A673 (cell line): ENCODE data around the gene FNBP1. TPM values are rescaled to one million over a fixed set of nuclear protein-coding genes. Genes with fewer than 3 reads are reported as not detected.
A peak's percentile ranks its signal among the peaks of the same experiment; 100 is the strongest.
"Not testable (repeated sequence)": the region's sequence is repeated elsewhere in the genome, so short reads cannot be mapped to it uniquely, and the experiment has no call there.

Experiments
- BruUV-seq: library from RNA; stranded (reverse); fragments of 400-500 nt; replicated peaks from 2 replicates; lab custom pipeline; 2021; lab: Mats Ljungman, UMichigan
- CTCF ChIA-PET: fragments of 300-600 bp; sonication (Branson Sonifier 250); formaldehyde crosslinking; loops from one replicate; lab custom pipeline; 2022; ENCODE audit warnings: antibody characterized with exemption; lab: Charles Lee
- POLR2A ChIA-PET: fragments of 300-600 bp; sonication (Branson Sonifier 250); formaldehyde crosslinking; loops from one replicate; lab custom pipeline; 2022; ENCODE audit warnings: antibody characterized with exemption; ENCODE audit not compliant: low non-redundant PET; lab: Charles Lee
- DNase-seq: peaks from one replicate; pipeline ENCODE4 v3.0.0-alpha.2; 2015; ENCODE audit warnings: low spot score
- H3K27ac ChIP-seq: fragments of 200-600 bp; sonication (generic); 2 replicates; pipeline ENCODE4 v1.5.1; 2016; ENCODE audit warnings: mixed run types, low read depth, mild to moderate bottlenecking, mixed read lengths, antibody characterized with exemption, low read length; ENCODE audit not compliant: poor library complexity, severe bottlenecking
- H3K27me3 ChIP-seq: fragments of 200-600 bp; sonication (generic); replicated peaks from 2 replicates; pipeline ENCODE4 v1.6.1; 2017; ENCODE audit warnings: mixed run types, low read depth, mild to moderate bottlenecking, mixed read lengths, antibody characterized with exemption, low read length; ENCODE audit not compliant: insufficient read depth, poor library complexity
- H3K36me3 ChIP-seq: fragments of 200-600 bp; sonication (generic); 2 replicates; pipeline ENCODE4 v1.6.1; 2016; ENCODE audit warnings: mixed run types, mild to moderate bottlenecking, mixed read lengths, antibody characterized with exemption, low read length; ENCODE audit not compliant: insufficient read depth, poor library complexity, severe bottlenecking
- H3K4me1 ChIP-seq: fragments of 200-600 bp; sonication (generic); 2 replicates; pipeline ENCODE4 v1.6.1; 2017; ENCODE audit warnings: mixed run types, mild to moderate bottlenecking, mixed read lengths, antibody characterized with exemption, low read length; ENCODE audit not compliant: insufficient read depth, poor library complexity, severe bottlenecking
- H3K4me3 ChIP-seq: fragments of 200-600 bp; sonication (generic); 2 replicates; pipeline ENCODE4 v1.5.1; 2016; ENCODE audit warnings: low read depth, mixed run types, mild to moderate bottlenecking, mixed read lengths, low read length; ENCODE audit not compliant: poor library complexity, severe bottlenecking
- H3K9me3 ChIP-seq: fragments of 200-600 bp; sonication (generic); 2 replicates; pipeline ENCODE4 v1.6.1; 2016; ENCODE audit warnings: mixed run types, low read depth, mild to moderate bottlenecking, mixed read lengths, antibody characterized with exemption, low read length; ENCODE audit not compliant: poor library complexity, severe bottlenecking
- CTCF ChIP-seq: fragments of 300-800, 200-600 bp; sonication (generic); conservative IDR thresholded peaks from 2 replicates; pipeline ENCODE4 v1.5.1; 2017; ENCODE audit warnings: low read depth, mild to moderate bottlenecking, antibody characterized with exemption, low read length, moderate library complexity, mixed read lengths
- EZH2 ChIP-seq: fragments of 200-600 bp; sonication (generic); IDR thresholded peaks from 2 replicates; pipeline ENCODE4 v1.6.1; 2017; ENCODE audit warnings: borderline replicate concordance, low read depth, mild to moderate bottlenecking, mixed read lengths, antibody characterized with exemption, low read length; ENCODE audit not compliant: poor library complexity, severe bottlenecking
- intact Hi-C: fragments of 100-400 bp; cut with micrococcal nuclease; formaldehyde crosslinking; loops from one replicate; pipeline ENCODE4 v1.10.0; 2022; ENCODE audit not compliant: unreplicated experiment
- total RNA-seq: library from RNA; stranded (reverse); gene quantifications from 2 replicates; pipeline ENCODE4 v1.2.3, GENCODE V29; 2021

Gene FNBP1
- total RNA-seq, 1 experiment from 2014 or later: 200 TPM

GRCh38 chr9:129988607-129989361 is 54.2 kb downstream of the FNBP1 start:
- no peak for TF ChIP-seq CTCF
- no peak for TF ChIP-seq EZH2
- H3K4me1 ChIP-seq: peaks cover 15% of the 10 kb centered on the region
- POLR2A ChIA-PET: no interaction called here
- DNase-seq: no peak
- H3K36me3 ChIP-seq: peaks cover 12% of the 10 kb centered on the region
- CTCF ChIA-PET: no interaction called here
- H3K27me3 ChIP-seq: no peaks in the 10 kb centered on the region
- no peak overlapping the region for H3K27ac ChIP-seq
- BruUV-seq: no TSS peak
- H3K9me3 ChIP-seq: no peaks in the 10 kb centered on the region
- H3K4me3 ChIP-seq: no peak overlapping the region
- intact Hi-C loops: no loop called here

- TF ChIP-seq EZH2 (no peak), CTCF (no peak)
- Histone ChIP-seq H3K4me1 (peaks cover 15% of the 10 kb centered on the region), H3K27me3 (no peaks in the 10 kb centered on the region), H3K4me3 (no peak overlapping the region), H3K9me3 (no peaks in the 10 kb centered on the region), H3K27ac (no peak overlapping the region), H3K36me3 (peaks cover 11% of the 10 kb centered on the region)
- no TSS peak for BruUV-seq
- ChIA-PET CTCF (no interaction called here), POLR2A (interaction anchor here (0.5 to 0.7 kb wide), 2 partner anchors 62 to 1314 kb away, joined by 9 to 13 read pairs; no protein-coding TSS in a partner anchor)
- no peak for DNase-seq
- intact Hi-C loops: no loop called here
Measured at GRCh38 chr9:129987941-129988340, 55.0 kb downstream of the FNBP1 start.

GRCh38 chr9:129987047-129987446 is 55.9 kb downstream of the FNBP1 start:
- H3K27ac ChIP-seq: peak overlapping the region; percentile 47
- DNase-seq: no peak
- intact Hi-C loops: no loop called here
- no TSS peak for BruUV-seq
- H3K4me1 ChIP-seq: peaks cover 15% of the 10 kb centered on the region
- no peaks in the 10 kb centered on the region for H3K9me3 ChIP-seq
- ChIA-PET CTCF (no interaction called here), POLR2A (no interaction called here)
- peaks cover 11% of the 10 kb centered on the region for H3K36me3 ChIP-seq
- no peak overlapping the region for H3K4me3 ChIP-seq
- no peak for TF ChIP-seq CTCF
- no peaks in the 10 kb centered on the region for H3K27me3 ChIP-seq

- CTCF ChIA-PET, H3K27ac ChIP-seq: not testable (repeated sequence)
Measured at GRCh38 chr9:129984589-129984988, 58.4 kb downstream of the FNBP1 start.

More at GRCh38 chr9:129984589-129984988, 58.4 kb downstream of the FNBP1 start:
- H3K4me3 ChIP-seq, BruUV-seq, H3K36me3 ChIP-seq, intact Hi-C loops, H3K27me3 ChIP-seq, DNase-seq, H3K9me3 ChIP-seq, POLR2A ChIA-PET, H3K4me1 ChIP-seq: not testable (repeated sequence)
